Neural cell (in vitro differentiated cells): Measurements from ENCODE around the gene TPST2. TPM values are rescaled to one million over a fixed set of nuclear protein-coding genes. Genes with fewer than 3 reads are reported as not detected.

Experiments used
- H2AFZ ChIP-seq: fragments of 200-600, 300-800 bp; sonication (generic), shearing (Covaris generic); 2 replicates; pipeline ENCODE4 v1.6.0; 2014; ENCODE audit warnings: low read depth, mild to moderate bottlenecking, antibody characterized with exemption, low read length, moderate library complexity
- H3F3A ChIP-seq: fragments of 200-600 bp; shearing (Covaris generic); 2 replicates; pipeline ENCODE4 v1.6.1; 2016; ENCODE audit warnings: mild to moderate bottlenecking, moderate library complexity, mixed read lengths, antibody characterized with exemption, low read length; ENCODE audit not compliant: insufficient read depth, poor library complexity, severe bottlenecking
- H3K27ac ChIP-seq: fragments of 200-600, 300-800 bp; sonication (generic), shearing (Covaris generic); 2 replicates; pipeline ENCODE4 v1.5.1; 2014; ENCODE audit warnings: mild to moderate bottlenecking, low read length, moderate library complexity
- H3K27me3 ChIP-seq: fragments of 300-800, 200-600 bp; sonication (generic), shearing (Covaris generic); 2 replicates; pipeline ENCODE4 v1.6.0; 2014; ENCODE audit warnings: mild to moderate bottlenecking, low read depth, low read length, moderate library complexity; ENCODE audit not compliant: insufficient read depth
- H3K36me3 ChIP-seq: fragments of 300-800, 200-600 bp; sonication (generic), shearing (Covaris generic); 2 replicates; pipeline ENCODE4 v1.5.1; 2014; ENCODE audit warnings: mild to moderate bottlenecking, antibody characterized with exemption, low read length, moderate library complexity; ENCODE audit not compliant: insufficient read depth
- H3K4me2 ChIP-seq: fragments of 300-800, 200-600 bp; sonication (generic), shearing (Covaris generic); 2 replicates; pipeline ENCODE4 v1.6.0; 2014; ENCODE audit warnings: mild to moderate bottlenecking, low read length
- H3K4me3 ChIP-seq: fragments of 300-800, 200-600 bp; sonication (generic), shearing (Covaris generic); 2 replicates; pipeline ENCODE4 v1.5.1; 2014; ENCODE audit warnings: mild to moderate bottlenecking, low read length, moderate library complexity
- H3K79me2 ChIP-seq: fragments of 200-600 bp; shearing (Covaris generic); replicated peaks from 2 replicates; pipeline ENCODE4 v1.6.0; 2014; ENCODE audit warnings: mild to moderate bottlenecking, low read length, moderate library complexity; ENCODE audit not compliant: insufficient read depth
- H3K9ac ChIP-seq: fragments of 300-800, 200-600 bp; sonication (generic), shearing (Covaris generic); 2 replicates; pipeline ENCODE4 v1.6.1; 2016; ENCODE audit warnings: mild to moderate bottlenecking, low read length, mixed read lengths
- H3K9me2 ChIP-seq: fragments of 200-600 bp; shearing (Covaris generic); 2 replicates; pipeline ENCODE4 v1.6.1; 2016; ENCODE audit warnings: mild to moderate bottlenecking, low read length, mixed read lengths; ENCODE audit not compliant: insufficient read depth
- H3K9me3 ChIP-seq: fragments of 200-600, 300-800 bp; sonication (generic), shearing (Covaris generic); 2 replicates; pipeline ENCODE4 v1.6.1; 2016; ENCODE audit warnings: mild to moderate bottlenecking, mixed run types, low read length, moderate library complexity, mixed read lengths
- H4K20me1 ChIP-seq: fragments of 200-600 bp; shearing (Covaris generic); 2 replicates; pipeline ENCODE4 v1.6.1; 2016; ENCODE audit warnings: mild to moderate bottlenecking, mixed run types; ENCODE audit not compliant: insufficient read depth
- CTCF ChIP-seq: fragments of 450-650 bp; IDR thresholded peaks from 2 replicates; pipeline ENCODE4 v1.5.1; 2014; ENCODE audit warnings: antibody characterized with exemption, mild to moderate bottlenecking, moderate library complexity; ENCODE audit not compliant: poor library complexity, severe bottlenecking
- EP300 ChIP-seq: fragments of 450-650 bp; conservative IDR thresholded peaks from 2 replicates; pipeline ENCODE4 v1.6.1; 2014; ENCODE audit warnings: antibody characterized with exemption, mild to moderate bottlenecking, moderate library complexity; ENCODE audit not compliant: poor library complexity, severe bottlenecking
- EZH2 ChIP-seq: fragments of 200-600, 300-800 bp; shearing (Covaris generic), sonication (generic); IDR thresholded peaks from 2 replicates; pipeline ENCODE4 v1.6.1; 2014; ENCODE audit warnings: antibody characterized with exemption, low read length, borderline replicate concordance, mild to moderate bottlenecking; ENCODE audit not compliant: insufficient read depth, poor library complexity, severe bottlenecking
- MXI1 ChIP-seq: fragments of 450-650 bp; conservative IDR thresholded peaks from 2 replicates; pipeline ENCODE4 v1.6.1; 2014; ENCODE audit warnings: antibody characterized with exemption, mild to moderate bottlenecking; ENCODE audit not compliant: poor library complexity, severe bottlenecking
- POLR2AphosphoS5 ChIP-seq: IDR thresholded peaks from 2 replicates; pipeline ENCODE4 v1.6.1; 2012
- RAD21 ChIP-seq: fragments of 450-650 bp; conservative IDR thresholded peaks from 2 replicates; pipeline ENCODE4 v1.6.1; 2014; ENCODE audit warnings: antibody characterized with exemption, mild to moderate bottlenecking, moderate library complexity
- REST ChIP-seq: IDR thresholded peaks from 2 replicates; pipeline ENCODE4 v1.6.1; 2012; ENCODE audit warnings: borderline replicate concordance
- SMC3 ChIP-seq: fragments of 450-650 bp; conservative IDR thresholded peaks from 2 replicates; pipeline ENCODE4 v1.6.1; 2014; ENCODE audit warnings: antibody characterized with exemption, mild to moderate bottlenecking, moderate library complexity; ENCODE audit not compliant: poor library complexity
- TAF1 ChIP-seq: IDR thresholded peaks from 2 replicates; pipeline ENCODE4 v1.6.1; 2012; ENCODE audit warnings: low read depth
- polyA plus RNA-seq: library from polyadenylated mRNA; depleted of rRNA; stranded (reverse); fragments of >200 nt; gene quantifications from 2 replicates; pipeline ENCODE4 v1.2.3, GENCODE V29; 2014

The TPST2 gene
- polyA plus RNA-seq, 1 donor from 2014 or later: 16.6 TPM

GRCh38 chr22:26515931-26516330 is 74.0 kb downstream of the TPST2 start:
- Histone ChIP-seq H3K36me3 (no peaks in the 10 kb centered on the region), H4K20me1 (no peaks in the 10 kb centered on the region), H3K79me2 (peaks cover 29% of the 10 kb centered on the region), H3K9me3 (no peaks in the 10 kb centered on the region), H2AFZ (no peak overlapping the region), H3K9me2 (no peaks in the 10 kb centered on the region), H3K4me2 (no peak overlapping the region), H3K9ac (no peak overlapping the region), H3K27me3 (no peaks in the 10 kb centered on the region), H3F3A (no peaks in the 10 kb centered on the region), H3K4me3 (no peak overlapping the region), H3K27ac (no peak overlapping the region)
- TF ChIP-seq EZH2: no peak
- no peak for TF ChIP-seq POLR2AphosphoS5
- TF ChIP-seq RAD21: no peak
- no peak for TF ChIP-seq CTCF
- no peak for TF ChIP-seq MXI1
- TF ChIP-seq TAF1: no peak
- no peak for TF ChIP-seq EP300
- TF ChIP-seq SMC3: no peak
- TF ChIP-seq REST: no peak

- TF ChIP-seq SMC3: no peak
- no peak for TF ChIP-seq MXI1
- TF ChIP-seq REST: no peak
- no peak overlapping the region for H3K4me2 ChIP-seq
- H3F3A ChIP-seq: no peaks in the 10 kb centered on the region
- H2AFZ ChIP-seq: no peak overlapping the region
- H3K4me3 ChIP-seq: no peak overlapping the region
- H3K9me3 ChIP-seq: no peaks in the 10 kb centered on the region
- no peaks in the 10 kb centered on the region for H3K9me2 ChIP-seq
- H3K9ac ChIP-seq: no peak overlapping the region
- H3K36me3 ChIP-seq: no peaks in the 10 kb centered on the region
- H3K27ac ChIP-seq: no peak overlapping the region
- H3K79me2 ChIP-seq: peaks cover 35% of the 10 kb centered on the region
- H4K20me1 ChIP-seq: no peaks in the 10 kb centered on the region
- no peaks in the 10 kb centered on the region for H3K27me3 ChIP-seq
Observed at GRCh38 chr22:26514419-26515161, 75.3 kb downstream of the TPST2 start.
